GM21825 (cell line): ENCODE results near the gene SLC5A10.
"Not testable (repeated sequence)": the region's sequence is repeated elsewhere in the genome, so short reads cannot be mapped to it uniquely, and the experiment has no call there.

Source experiments
- ATAC-seq: cut with Tn5 transposase; IDR thresholded peaks from one replicate; pipeline ENCODE4 v1.9.1; 2021; ENCODE audit warnings: mild to moderate bottlenecking, moderate library complexity; ENCODE audit not compliant: unreplicated experiment

Gene SLC5A10

GRCh38 chr17:19016297-19016696, 64.3 kb downstream of the SLC5A10 start:
- ATAC-seq, result no peak

GRCh38 chr17:19016881-19017280, 64.9 kb downstream of the SLC5A10 start:
- ATAC-seq, result no peak

- no peak for ATAC-seq
Observed at GRCh38 chr17:19017401-19017800, 65.4 kb downstream of the SLC5A10 start.

- ATAC-seq, result no peak
Observed at GRCh38 chr17:19017804-19018599, 66.0 kb downstream of the SLC5A10 start.

- no peak for ATAC-seq
Observed at GRCh38 chr17:19018600-19018950, 66.6 kb downstream of the SLC5A10 start.

- no peak for ATAC-seq
Observed at GRCh38 chr17:19019041-19019941, 67.3 kb downstream of the SLC5A10 start.

- no peak for ATAC-seq
Observed at GRCh38 chr17:19020016-19020415, 68.1 kb downstream of the SLC5A10 start.

- not testable (repeated sequence) for ATAC-seq
Observed at GRCh38 chr17:19021011-19021621, 69.2 kb downstream of the SLC5A10 start.

GRCh38 chr17:19021622-19022083, 69.7 kb downstream of the SLC5A10 start:
- ATAC-seq, result no peak

GRCh38 chr17:19022128-19022527, 70.2 kb downstream of the SLC5A10 start:
- no peak for ATAC-seq

GRCh38 chr17:19022747-19023146, 70.8 kb downstream of the SLC5A10 start:
- ATAC-seq, result no peak

- ATAC-seq, result no peak
Observed at GRCh38 chr17:19023209-19023999, 71.4 kb downstream of the SLC5A10 start.

- no peak for ATAC-seq
Observed at GRCh38 chr17:19024101-19025078, 72.4 kb downstream of the SLC5A10 start.

GRCh38 chr17:19028671-19029070, 76.7 kb downstream of the SLC5A10 start:
- ATAC-seq, result not testable (repeated sequence)

- ATAC-seq, result not testable (repeated sequence)
Observed at GRCh38 chr17:19029740-19030139, 77.8 kb downstream of the SLC5A10 start.

GRCh38 chr17:19030771-19031449, 78.9 kb downstream of the SLC5A10 start:
- ATAC-seq, result not testable (repeated sequence)

GRCh38 chr17:19031729-19032128, 79.8 kb downstream of the SLC5A10 start:
- not testable (repeated sequence) for ATAC-seq

- ATAC-seq, result peak; percentile 44
Observed at GRCh38 chr17:19032377-19032988, 80.5 kb downstream of the SLC5A10 start.
